CD4-positive, CD25-positive, alpha-beta regulatory T cell (primary cell): ENCODE measurements around the gene CHD2. TPM values are rescaled to one million over a fixed set of nuclear protein-coding genes. Genes with fewer than 3 reads are reported as not detected.
"Not testable (repeated sequence)": the region's sequence is repeated elsewhere in the genome, so short reads cannot be mapped to it uniquely, and the experiment has no call there.

ENCODE experiments used
- ATAC-seq, 2 donors: fragments of 150-1000 bp; cut with Tn5 transposase; one replicate each; pipeline ENCODE4 v1.10.0; 2021; ENCODE audit warnings: low read depth in 2 of 2, moderate number of reproducible peaks in 2 of 2, moderate library complexity in 1 of 2
- DNase-seq, 3 donors: peaks; one replicate each; pipeline versions ENCODE4 v3.0.0 to v3.0.0-alpha.2; 2012 to 2022; ENCODE audit warnings: mixed read lengths in 1 of 3
- H3K27ac ChIP-seq: one replicate; pipeline ENCODE4 v1.7.0; 2013; ENCODE audit warnings: mild to moderate bottlenecking, low read length; ENCODE audit not compliant: insufficient read depth, poor library complexity, severe bottlenecking
- H3K27me3 ChIP-seq: one replicate; pipeline ENCODE4 v1.7.0; 2013; ENCODE audit warnings: low read length; ENCODE audit not compliant: control insufficient read depth, insufficient read depth
- H3K36me3 ChIP-seq: one replicate; pipeline ENCODE4 v1.7.0; 2013; ENCODE audit warnings: mild to moderate bottlenecking, low read length, moderate library complexity; ENCODE audit not compliant: control insufficient read depth, insufficient read depth
- H3K4me1 ChIP-seq: 2 replicates; pipeline ENCODE4 v1.7.0; 2013; ENCODE audit warnings: mild to moderate bottlenecking, low read length; ENCODE audit not compliant: insufficient read depth, control insufficient read depth, poor library complexity, severe bottlenecking
- H3K4me3 ChIP-seq: one replicate; pipeline ENCODE4 v1.7.0; 2013; ENCODE audit warnings: low read depth, mild to moderate bottlenecking, low read length, moderate library complexity
- H3K9me3 ChIP-seq, 2 experiments: 1 replicate in 1 of 2; 2 replicates in 1 of 2; pipeline ENCODE4 v1.7.0; 2013; ENCODE audit warnings: low read length in 2 of 2, mild to moderate bottlenecking in 1 of 2, moderate library complexity in 1 of 2; ENCODE audit not compliant: control insufficient read depth in 2 of 2
- H3K27ac Mint-ChIP-seq, 3 donors: one replicate each; pipeline ENCODE4 v1.8.0; 2020 to 2022; ENCODE audit warnings: mild to moderate bottlenecking in 3 of 3, mixed read lengths in 3 of 3, moderate library complexity in 2 of 3
- H3K27me3 Mint-ChIP-seq: one replicate; pipeline ENCODE4 v1.8.0; 2022; ENCODE audit warnings: mild to moderate bottlenecking, mixed read lengths
- H3K36me3 Mint-ChIP-seq: one replicate; pipeline ENCODE4 v1.8.0; 2020; ENCODE audit warnings: mixed read lengths
- H3K4me1 Mint-ChIP-seq, 4 donors: one replicate each; pipeline ENCODE4 v1.8.0; 2020 to 2022; ENCODE audit warnings: mixed read lengths in 4 of 4, mild to moderate bottlenecking in 1 of 4
- H3K4me3 Mint-ChIP-seq, 4 donors: one replicate each; pipeline ENCODE4 v1.8.0; 2020 to 2022; ENCODE audit warnings: mild to moderate bottlenecking in 4 of 4, mixed read lengths in 4 of 4, moderate library complexity in 3 of 4
- H3K9me3 Mint-ChIP-seq, 7 donors: one replicate each; pipeline ENCODE4 v1.8.0; 2020 to 2022; ENCODE audit warnings: mixed read lengths in 7 of 7, mild to moderate bottlenecking in 3 of 7, moderate library complexity in 2 of 7
- polyA plus RNA-seq, 4 donors: library from polyadenylated mRNA; unstranded; fragments of 300-500 nt; fragmentation: Illumina TruSeq; gene quantifications; one replicate each; pipeline ENCODE4 v1.2.3, GENCODE V29; 2021
- total RNA-seq: library from RNA; stranded (reverse); gene quantifications from one replicate; pipeline ENCODE4 v1.2.3, GENCODE V29; 2022

The CHD2 gene
- total and polyA plus RNA-seq, 5 donors from 2014 or later: 44.3 to 579 (median 49.5) TPM

- Histone ChIP-seq H3K27me3 (no peaks in the 10 kb centered on the region), H3K4me1 (peaks cover 11% of the 10 kb centered on the region), H3K36me3 (peaks cover 26% of the 10 kb centered on the region), H3K4me3 (no peak overlapping the region), H3K27ac (no peak overlapping the region), H3K9me3 (no peaks in the 10 kb centered on the region)
- ATAC-seq (no peak), DNase-seq (no peak)
- Mint-ChIP-seq H3K27me3 (peaks cover 1% of the 10 kb centered on the region), H3K4me1 (peaks cover 8 to 27% (median 19%) of the 10 kb centered on the region in 4 donors), H3K9me3 (no peaks in the 10 kb centered on the region), H3K27ac (peak overlapping the region; percentile 39 to 80 (median 59)), H3K4me3 (no peak overlapping the region), H3K36me3 (peaks cover 15% of the 10 kb centered on the region)
Measured at GRCh38 chr15:93029836-93030429, 129.8 kb downstream of the CHD2 start.

GRCh38 chr15:93030430-93031102 is 130.4 kb downstream of the CHD2 start:
- no peak overlapping the region for H3K4me3 Mint-ChIP-seq

GRCh38 chr15:93031103-93031464 is 131.0 kb downstream of the CHD2 start:
- no peak overlapping the region for H3K27ac Mint-ChIP-seq
- Histone ChIP-seq H3K36me3 (peaks cover 14% of the 10 kb centered on the region), H3K27ac (no peak overlapping the region), H3K4me1 (peaks cover 6% of the 10 kb centered on the region), H3K4me3 (no peak overlapping the region), H3K27me3 (no peaks in the 10 kb centered on the region), H3K9me3 (no peaks in the 10 kb centered on the region)
- H3K36me3 Mint-ChIP-seq: peaks cover 3% of the 10 kb centered on the region
- ATAC-seq (no peak), DNase-seq (no peak)
- H3K4me3 Mint-ChIP-seq: no peak overlapping the region
- H3K9me3 Mint-ChIP-seq: no peaks in the 10 kb centered on the region
- H3K4me1 Mint-ChIP-seq: peaks cover 3 to 24% (median 12%) of the 10 kb centered on the region in 4 donors
- H3K27me3 Mint-ChIP-seq: peaks cover 5% of the 10 kb centered on the region

More at GRCh38 chr15:93030430-93031102, 130.4 kb downstream of the CHD2 start:
- Mint-ChIP-seq H3K27me3 (peaks cover 5% of the 10 kb centered on the region), H3K9me3 (no peaks in the 10 kb centered on the region), H3K27ac (peak overlapping the region; percentile 39 to 80 (median 59)), H3K36me3 (peaks cover 9% of the 10 kb centered on the region), H3K4me1 (peaks cover 6 to 25% (median 12%) of the 10 kb centered on the region in 4 donors)
- ATAC-seq (peak; percentile 73 to 80), DNase-seq (peak; percentile 47 to 63 (median 60))
- Histone ChIP-seq H3K4me1 (peaks cover 6% of the 10 kb centered on the region), H3K27me3 (no peaks in the 10 kb centered on the region), H3K27ac (no peak overlapping the region), H3K36me3 (peaks cover 20% of the 10 kb centered on the region), H3K4me3 (no peak overlapping the region), H3K9me3 (no peaks in the 10 kb centered on the region)

GRCh38 chr15:93031557-93032384 is 131.6 kb downstream of the CHD2 start:
- not testable (repeated sequence) for H3K4me3 Mint-ChIP-seq, ATAC-seq, H3K36me3 ChIP-seq, H3K4me3 ChIP-seq, H3K27ac Mint-ChIP-seq, H3K9me3 Mint-ChIP-seq, H3K27me3 ChIP-seq, H3K9me3 ChIP-seq, H3K27me3 Mint-ChIP-seq, H3K27ac ChIP-seq, H3K4me1 ChIP-seq, H3K36me3 Mint-ChIP-seq, DNase-seq
- peaks cover 3 to 24% (median 13%) of the 10 kb centered on the region in 4 donors for H3K4me1 Mint-ChIP-seq

- H3K27me3 ChIP-seq, ATAC-seq, H3K9me3 Mint-ChIP-seq, H3K27me3 Mint-ChIP-seq, DNase-seq, H3K27ac Mint-ChIP-seq, H3K4me1 ChIP-seq, H3K36me3 Mint-ChIP-seq, H3K36me3 ChIP-seq, H3K27ac ChIP-seq, H3K4me3 ChIP-seq, H3K9me3 ChIP-seq, H3K4me3 Mint-ChIP-seq: not testable (repeated sequence)
- peaks cover 3 to 24% (median 13%) of the 10 kb centered on the region in 4 donors for H3K4me1 Mint-ChIP-seq
Measured at GRCh38 chr15:93032515-93033206, 132.5 kb downstream of the CHD2 start.

GRCh38 chr15:93033434-93034045 is 133.4 kb downstream of the CHD2 start:
- H3K9me3 ChIP-seq: no peaks in the 10 kb centered on the region
- no peaks in the 10 kb centered on the region for H3K36me3 ChIP-seq
- Mint-ChIP-seq H3K27me3 (peaks cover 9% of the 10 kb centered on the region), H3K9me3 (no peaks in the 10 kb centered on the region), H3K36me3 (no peaks in the 10 kb centered on the region), H3K4me1 (peaks cover 3 to 24% (median 11%) of the 10 kb centered on the region in 4 donors), H3K4me3 (no peak overlapping the region), H3K27ac (no peak overlapping the region)
- DNase-seq (no peak), ATAC-seq (no peak)
- no peak overlapping the region for H3K27ac ChIP-seq
- H3K27me3 ChIP-seq: no peaks in the 10 kb centered on the region
- H3K4me1 ChIP-seq: peaks cover 6% of the 10 kb centered on the region
- no peak overlapping the region for H3K4me3 ChIP-seq

- Mint-ChIP-seq H3K9me3 (no peaks in the 10 kb centered on the region), H3K4me3 (no peak overlapping the region), H3K36me3 (no peaks in the 10 kb centered on the region), H3K4me1 (peaks cover 3 to 21% (median 9%) of the 10 kb centered on the region in 4 donors), H3K27ac (no peak overlapping the region), H3K27me3 (peaks cover 9% of the 10 kb centered on the region)
- ATAC-seq: no peak
- Histone ChIP-seq H3K4me1 (peaks cover 6% of the 10 kb centered on the region), H3K4me3 (no peak overlapping the region), H3K27ac (no peak overlapping the region), H3K9me3 (no peaks in the 10 kb centered on the region), H3K27me3 (no peaks in the 10 kb centered on the region), H3K36me3 (no peaks in the 10 kb centered on the region)
- no peak for DNase-seq
Measured at GRCh38 chr15:93034512-93034911, 134.4 kb downstream of the CHD2 start.
